Adrenal gland (tissue), 5 donors: ENCODE results near the gene TBX1.

Source experiments
- POLR2A ChIP-seq, 2 donors: fragments of 450-650 bp; IDR thresholded peaks; one replicate each; pipeline ENCODE4 v1.6.1; 2017; ENCODE audit warnings: antibody characterized with exemption in 2 of 2, mild to moderate bottlenecking in 2 of 2, moderate library complexity in 1 of 2
- TF ChIP-seq, protein P1 (sequence below), 6 experiments: fragments of 450-650 bp in 4 of 6; fragments of 200-600 bp in 2 of 6; sonication (generic) in 1 of 6; IDR thresholded peaks; 1 replicate in 5 of 6; 2 replicates in 1 of 6; pipeline versions ENCODE4 v1.5.1 to v1.8.0; 2016 to 2021; ENCODE audit warnings: antibody characterized with exemption in 6 of 6, mild to moderate bottlenecking in 2 of 6, moderate library complexity in 1 of 6
- donor health status: DM: no; HTN: no; CAD: no.

DNA sequence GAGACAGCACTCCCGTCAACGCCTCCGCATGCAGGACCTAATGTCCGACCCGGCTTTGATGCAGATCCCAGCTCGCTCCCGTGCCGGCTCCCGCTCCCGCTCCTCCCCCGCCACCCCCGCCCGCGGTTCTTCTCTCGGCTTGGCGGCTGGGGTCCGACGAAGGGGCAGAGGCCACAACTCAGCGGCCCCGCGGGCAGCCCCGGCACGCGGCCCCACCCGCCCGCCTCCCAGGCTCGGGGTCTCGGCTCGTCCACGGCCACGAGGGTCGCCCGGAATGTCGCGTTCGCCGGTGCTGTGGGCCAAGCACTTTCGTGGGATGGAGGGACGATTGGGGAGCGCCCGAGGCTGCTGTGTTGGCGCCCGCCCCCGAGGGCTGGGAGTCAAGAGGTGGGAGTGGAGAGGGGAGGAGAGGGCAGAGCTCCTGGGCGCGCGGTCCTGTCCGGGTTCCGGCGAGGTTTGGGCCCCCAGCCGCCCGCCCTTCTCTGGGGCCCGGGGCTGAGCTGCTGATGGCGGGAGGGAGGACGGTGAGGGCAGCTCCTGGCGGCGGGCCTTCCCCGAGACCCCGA is 5.3 kb upstream of the TBX1 start:
- TF ChIP-seq, protein P1, sequence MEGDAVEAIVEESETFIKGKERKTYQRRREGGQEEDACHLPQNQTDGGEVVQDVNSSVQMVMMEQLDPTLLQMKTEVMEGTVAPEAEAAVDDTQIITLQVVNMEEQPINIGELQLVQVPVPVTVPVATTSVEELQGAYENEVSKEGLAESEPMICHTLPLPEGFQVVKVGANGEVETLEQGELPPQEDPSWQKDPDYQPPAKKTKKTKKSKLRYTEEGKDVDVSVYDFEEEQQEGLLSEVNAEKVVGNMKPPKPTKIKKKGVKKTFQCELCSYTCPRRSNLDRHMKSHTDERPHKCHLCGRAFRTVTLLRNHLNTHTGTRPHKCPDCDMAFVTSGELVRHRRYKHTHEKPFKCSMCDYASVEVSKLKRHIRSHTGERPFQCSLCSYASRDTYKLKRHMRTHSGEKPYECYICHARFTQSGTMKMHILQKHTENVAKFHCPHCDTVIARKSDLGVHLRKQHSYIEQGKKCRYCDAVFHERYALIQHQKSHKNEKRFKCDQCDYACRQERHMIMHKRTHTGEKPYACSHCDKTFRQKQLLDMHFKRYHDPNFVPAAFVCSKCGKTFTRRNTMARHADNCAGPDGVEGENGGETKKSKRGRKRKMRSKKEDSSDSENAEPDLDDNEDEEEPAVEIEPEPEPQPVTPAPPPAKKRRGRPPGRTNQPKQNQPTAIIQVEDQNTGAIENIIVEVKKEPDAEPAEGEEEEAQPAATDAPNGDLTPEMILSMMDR (IDR thresholded peaks at IDR 0.05), result no peak
- TF ChIP-seq POLR2A (IDR thresholded peaks at IDR 0.05), result no peak
